Chondrocyte (in vitro differentiated cells): ENCODE data around the gene RAB11FIP4. TPM values are rescaled to one million over a fixed set of nuclear protein-coding genes. Genes with fewer than 3 reads are reported as not detected.

Source experiments
- DNase-seq: peaks from one replicate; pipeline ENCODE4 v3.0.0; 2021; ENCODE audit warnings: mixed read lengths, low spot score
- H3K27ac Mint-ChIP-seq: one replicate; pipeline ENCODE4 v1.8.0; 2021; ENCODE audit warnings: mild to moderate bottlenecking, moderate library complexity, mixed read lengths; ENCODE audit not compliant: unreplicated experiment
- H3K27me3 Mint-ChIP-seq: 2 replicates; pipeline ENCODE4 v1.8.0; 2021; ENCODE audit warnings: low read depth, mixed read lengths
- H3K36me3 Mint-ChIP-seq: 2 replicates; pipeline ENCODE4 v1.8.0; 2021; ENCODE audit warnings: low read depth, mixed read lengths
- H3K4me1 Mint-ChIP-seq: 2 replicates; pipeline ENCODE4 v1.8.0; 2021; ENCODE audit warnings: low read depth, mild to moderate bottlenecking, mixed read lengths
- H3K4me3 Mint-ChIP-seq: one replicate; pipeline ENCODE4 v1.8.0; 2021; ENCODE audit warnings: mild to moderate bottlenecking, moderate library complexity, mixed read lengths; ENCODE audit not compliant: unreplicated experiment
- H3K9me3 Mint-ChIP-seq: 2 replicates; pipeline ENCODE4 v1.8.0; 2021; ENCODE audit warnings: low read depth, mixed read lengths
- CTCF ChIP-seq: fragments of 200-600 bp; sonication (generic); IDR thresholded peaks from 2 replicates; pipeline ENCODE4 v1.5.0; 2021; ENCODE audit warnings: antibody characterized with exemption, mild to moderate bottlenecking, moderate library complexity
- total RNA-seq: library from RNA; stranded (reverse); gene quantifications from 3 replicates; pipeline ENCODE4 v1.2.1, GENCODE V29; 2021

Gene RAB11FIP4
- total RNA-seq, 1 donor from 2014 or later = 0.30 TPM

- H3K36me3 Mint-ChIP-seq = no peaks in the 10 kb centered on the region
- TF ChIP-seq CTCF = no peak
- peak overlapping the region; percentile 53 for H3K4me3 Mint-ChIP-seq
- H3K27ac Mint-ChIP-seq = no peak overlapping the region
- no peak for DNase-seq
- H3K27me3 Mint-ChIP-seq = peaks cover 18% of the 10 kb centered on the region
- H3K4me1 Mint-ChIP-seq = peaks cover 13% of the 10 kb centered on the region
- H3K9me3 Mint-ChIP-seq = no peaks in the 10 kb centered on the region
Observed at GRCh38 chr17:31392002-31392855, 754 bp downstream of the RAB11FIP4 start.

- DNase-seq = peak; percentile 57
- H3K27ac Mint-ChIP-seq = no peak overlapping the region
- peaks cover 13% of the 10 kb centered on the region for H3K4me1 Mint-ChIP-seq
- no peaks in the 10 kb centered on the region for H3K36me3 Mint-ChIP-seq
- H3K27me3 Mint-ChIP-seq = peaks cover 18% of the 10 kb centered on the region
- H3K9me3 Mint-ChIP-seq = no peaks in the 10 kb centered on the region
- H3K4me3 Mint-ChIP-seq = peak overlapping the region; percentile 53
- no peak for TF ChIP-seq CTCF
Observed at GRCh38 chr17:31392856-31393748, 1.6 kb downstream of the RAB11FIP4 start.

GRCh38 chr17:31393749-31394146, 2.3 kb downstream of the RAB11FIP4 start:
- peak; percentile 12 for DNase-seq
- Mint-ChIP-seq H3K4me3 (peak overlapping the region; percentile 31), H3K36me3 (no peaks in the 10 kb centered on the region), H3K27ac (no peak overlapping the region), H3K27me3 (peaks cover 20% of the 10 kb centered on the region), H3K4me1 (peaks cover 13% of the 10 kb centered on the region), H3K9me3 (no peaks in the 10 kb centered on the region)
- no peak for TF ChIP-seq CTCF

- Mint-ChIP-seq H3K4me1 (peaks cover 13% of the 10 kb centered on the region), H3K36me3 (no peaks in the 10 kb centered on the region), H3K27me3 (peaks cover 19% of the 10 kb centered on the region), H3K9me3 (no peaks in the 10 kb centered on the region), H3K27ac (no peak overlapping the region), H3K4me3 (no peak overlapping the region)
- DNase-seq = peak; percentile 86
- TF ChIP-seq CTCF = no peak
Observed at GRCh38 chr17:31394544-31394943, 3.1 kb downstream of the RAB11FIP4 start.

GRCh38 chr17:31397256-31397939, 5.9 kb downstream of the RAB11FIP4 start:
- peak; percentile 52 for DNase-seq
- no peaks in the 10 kb centered on the region for H3K9me3 Mint-ChIP-seq
- H3K4me1 Mint-ChIP-seq = peaks cover 3% of the 10 kb centered on the region
- H3K27ac Mint-ChIP-seq = no peak overlapping the region
- no peak overlapping the region for H3K4me3 Mint-ChIP-seq
- H3K36me3 Mint-ChIP-seq = no peaks in the 10 kb centered on the region
- no peak for TF ChIP-seq CTCF
- peaks cover 27% of the 10 kb centered on the region for H3K27me3 Mint-ChIP-seq
